Measurements from ENCODE around the gene CREM. TPM values are rescaled to one million over a fixed set of nuclear protein-coding genes. Genes with fewer than 3 reads are reported as not detected.

The CREM gene
- total RNA-seq, 2 experiments from 2014 or later, result 160 to 164 TPM

- H3K4me1 Mint-ChIP-seq (ENCODE audit: low read depth), result peaks cover 44% of the 10 kb centered on the region
- no peaks in the 10 kb centered on the region for H3K9me3 Mint-ChIP-seq
- no peaks in the 10 kb centered on the region for H3K27me3 Mint-ChIP-seq
- ChIA-PET POLR2A (interaction anchor here (0.7 to 2.9 kb wide), 24 partner anchors 9 to 202 kb away, joined by 3 to 154 read pairs (median 6); partner anchors contain the start of genes CREM and CUL2), CTCF (interaction anchor here (0.7 to 4.4 kb wide), 34 partner anchors 9 to 367 kb away, joined by 3 to 223 read pairs (median 5); partner anchors contain the start of gene CREM)
- H3K27ac Mint-ChIP-seq, result peak overlapping the region; percentile 100
- peaks cover 16% of the 10 kb centered on the region for H3K36me3 Mint-ChIP-seq
- DNase-seq, result peak; percentile 89
- peak overlapping the region; percentile 91 for H3K4me3 Mint-ChIP-seq
- intact Hi-C loops (cut with micrococcal nuclease), result loop anchor here (1.0 to 2.0 kb wide), 9 partner anchors 13 to 247 kb away; partner anchors contain the start of genes CREM and CUL2
Observed at GRCh38 chr10:35195361-35196306, 69.0 kb downstream of the CREM start.

GRCh38 chr10:35200487-35200886, 73.8 kb downstream of the CREM start:
- ChIA-PET CTCF (interaction anchor here (2.2 kb wide), 1 partner anchor 75 kb away, joined by 7 read pairs; no protein-coding TSS in a partner anchor), POLR2A (no interaction called here)
- intact Hi-C loops (cut with micrococcal nuclease), result no loop called here
- Mint-ChIP-seq H3K36me3 (peaks cover 30% of the 10 kb centered on the region), H3K27me3 (no peaks in the 10 kb centered on the region), H3K4me3 (no peak overlapping the region), H3K4me1 (ENCODE audit: low read depth) (peaks cover 37% of the 10 kb centered on the region), H3K9me3 (no peaks in the 10 kb centered on the region), H3K27ac (no peak overlapping the region)
- DNase-seq, result no peak

GRCh38 chr10:35201234-35201633, 74.6 kb downstream of the CREM start:
- Mint-ChIP-seq H3K27ac (peak overlapping the region; percentile 31), H3K4me3 (no peak overlapping the region), H3K9me3 (no peaks in the 10 kb centered on the region), H3K36me3 (peaks cover 27% of the 10 kb centered on the region), H3K4me1 (ENCODE audit: low read depth) (peaks cover 33% of the 10 kb centered on the region), H3K27me3 (no peaks in the 10 kb centered on the region)
- intact Hi-C loops (cut with micrococcal nuclease), result no loop called here
- ChIA-PET CTCF (interaction anchor here (0.8 to 2.2 kb wide), 4 partner anchors 16 to 82 kb away, joined by 3 to 7 read pairs (median 4); no protein-coding TSS in a partner anchor), POLR2A (interaction anchor here (0.6 to 1.5 kb wide), 4 partner anchors 14 to 420 kb away, joined by 3 to 4 read pairs (median 4); partner anchors contain the start of gene CREM)
- DNase-seq, result no peak

- ChIA-PET CTCF (interaction anchor here (0.8 to 2.2 kb wide), 5 partner anchors 15 to 83 kb away, joined by 3 to 7 read pairs (median 4); no protein-coding TSS in a partner anchor), POLR2A (interaction anchor here (0.6 to 1.5 kb wide), 4 partner anchors 14 to 421 kb away, joined by 3 to 4 read pairs (median 4); partner anchors contain the start of gene CREM)
- no peak for DNase-seq
- intact Hi-C loops (cut with micrococcal nuclease), result no loop called here
- Mint-ChIP-seq H3K4me3 (no peak overlapping the region), H3K27me3 (no peaks in the 10 kb centered on the region), H3K9me3 (no peaks in the 10 kb centered on the region), H3K4me1 (ENCODE audit: low read depth) (peaks cover 36% of the 10 kb centered on the region), H3K36me3 (peaks cover 35% of the 10 kb centered on the region), H3K27ac (peak overlapping the region; percentile 31)
Observed at GRCh38 chr10:35202050-35202449, 75.4 kb downstream of the CREM start.

GRCh38 chr10:35203745-35204144, 77.1 kb downstream of the CREM start:
- DNase-seq, result no peak
- POLR2A ChIA-PET, result no interaction called here
- no peak overlapping the region for H3K27ac Mint-ChIP-seq
- peaks cover 36% of the 10 kb centered on the region for H3K36me3 Mint-ChIP-seq
- no peaks in the 10 kb centered on the region for H3K9me3 Mint-ChIP-seq
- intact Hi-C loops (cut with micrococcal nuclease), result no loop called here
- H3K4me3 Mint-ChIP-seq, result no peak overlapping the region
- H3K27me3 Mint-ChIP-seq, result no peaks in the 10 kb centered on the region
- CTCF ChIA-PET, result interaction anchor here (0.7 to 7.1 kb wide), 2 partner anchors 14 to 357 kb away, joined by 3 to 50 read pairs; no protein-coding TSS in a partner anchor
- H3K4me1 Mint-ChIP-seq (ENCODE audit: low read depth), result peaks cover 38% of the 10 kb centered on the region

GRCh38 chr10:35204650-35205319, 78.1 kb downstream of the CREM start:
- intact Hi-C loops (cut with micrococcal nuclease), result no loop called here
- ChIA-PET CTCF (interaction anchor here (0.5 to 7.1 kb wide), 7 partner anchors 9 to 356 kb away, joined by 3 to 50 read pairs (median 4); partner anchors contain the start of gene CREM), POLR2A (interaction anchor here (1.8 kb wide), 1 partner anchor 9 kb away, joined by 13 read pairs; no protein-coding TSS in a partner anchor)
- H3K4me1 Mint-ChIP-seq (ENCODE audit: low read depth), result peaks cover 44% of the 10 kb centered on the region
- H3K27me3 Mint-ChIP-seq, result no peaks in the 10 kb centered on the region
- no peaks in the 10 kb centered on the region for H3K9me3 Mint-ChIP-seq
- no peak overlapping the region for H3K27ac Mint-ChIP-seq
- H3K36me3 Mint-ChIP-seq, result peaks cover 42% of the 10 kb centered on the region
- DNase-seq, result no peak
- H3K4me3 Mint-ChIP-seq, result no peak overlapping the region

GRCh38 chr10:35206274-35206673, 79.6 kb downstream of the CREM start:
- DNase-seq, result no peak
- peaks cover 36% of the 10 kb centered on the region for H3K4me1 Mint-ChIP-seq (ENCODE audit: low read depth)
- intact Hi-C loops (cut with micrococcal nuclease), result no loop called here
- no peak overlapping the region for H3K27ac Mint-ChIP-seq
- H3K9me3 Mint-ChIP-seq, result no peaks in the 10 kb centered on the region
- no peaks in the 10 kb centered on the region for H3K27me3 Mint-ChIP-seq
- H3K4me3 Mint-ChIP-seq, result no peak overlapping the region
- CTCF ChIA-PET, result interaction anchor here (2.7 to 7.1 kb wide), 3 partner anchors 10 to 86 kb away, joined by 8 to 50 read pairs (median 41); no protein-coding TSS in a partner anchor
- H3K36me3 Mint-ChIP-seq, result peaks cover 51% of the 10 kb centered on the region
- POLR2A ChIA-PET, result no interaction called here

GRCh38 chr10:35208536-35208935, 81.9 kb downstream of the CREM start:
- H3K9me3 Mint-ChIP-seq, result no peaks in the 10 kb centered on the region
- H3K27me3 Mint-ChIP-seq, result no peaks in the 10 kb centered on the region
- peak; percentile 79 for DNase-seq
- peaks cover 24% of the 10 kb centered on the region for H3K4me1 Mint-ChIP-seq (ENCODE audit: low read depth)
- CTCF ChIA-PET, result interaction anchor here (0.6 to 7.1 kb wide), 6 partner anchors 9 to 89 kb away, joined by 3 to 50 read pairs (median 6); no protein-coding TSS in a partner anchor
- peak overlapping the region; percentile 80 for H3K27ac Mint-ChIP-seq
- peaks cover 50% of the 10 kb centered on the region for H3K36me3 Mint-ChIP-seq
- POLR2A ChIA-PET, result interaction anchor here (1.3 to 2.8 kb wide), 3 partner anchors 9 to 82 kb away, joined by 4 to 19 read pairs (median 13); partner anchors contain the start of gene CREM
- peak overlapping the region; percentile 33 for H3K4me3 Mint-ChIP-seq
- intact Hi-C loops (cut with micrococcal nuclease), result loop anchor here (1.0 kb wide), 3 partner anchors 12 to 81 kb away; no protein-coding TSS in a partner anchor

GRCh38 chr10:35208949-35209613, 82.4 kb downstream of the CREM start:
- DNase-seq, result no peak
- H3K36me3 Mint-ChIP-seq, result peaks cover 45% of the 10 kb centered on the region
- POLR2A ChIA-PET, result interaction anchor here (1.3 to 2.8 kb wide), 3 partner anchors 8 to 83 kb away, joined by 4 to 19 read pairs (median 13); partner anchors contain the start of gene CREM
- intact Hi-C loops (cut with micrococcal nuclease), result loop anchor here (1.0 kb wide), 3 partner anchors 13 to 82 kb away; no protein-coding TSS in a partner anchor
- no peaks in the 10 kb centered on the region for H3K27me3 Mint-ChIP-seq
- CTCF ChIA-PET, result interaction anchor here (1.2 to 7.1 kb wide), 4 partner anchors 9 to 88 kb away, joined by 3 to 50 read pairs (median 23); no protein-coding TSS in a partner anchor
- no peaks in the 10 kb centered on the region for H3K9me3 Mint-ChIP-seq
- H3K4me1 Mint-ChIP-seq (ENCODE audit: low read depth), result peaks cover 24% of the 10 kb centered on the region
- H3K4me3 Mint-ChIP-seq, result peak overlapping the region; percentile 0
- peak overlapping the region; percentile 80 for H3K27ac Mint-ChIP-seq

GRCh38 chr10:35210961-35211360, 84.3 kb downstream of the CREM start:
- no peaks in the 10 kb centered on the region for H3K27me3 Mint-ChIP-seq
- no peak for DNase-seq
- H3K9me3 Mint-ChIP-seq, result no peaks in the 10 kb centered on the region
- peaks cover 33% of the 10 kb centered on the region for H3K4me1 Mint-ChIP-seq (ENCODE audit: low read depth)
- ChIA-PET CTCF (interaction anchor here (0.6 to 1.3 kb wide), 2 partner anchors 15 to 424 kb away, joined by 3 to 5 read pairs; no protein-coding TSS in a partner anchor), POLR2A (no interaction called here)
- H3K27ac Mint-ChIP-seq, result no peak overlapping the region
- intact Hi-C loops (cut with micrococcal nuclease), result no loop called here
- peaks cover 45% of the 10 kb centered on the region for H3K36me3 Mint-ChIP-seq
- no peak overlapping the region for H3K4me3 Mint-ChIP-seq

GRCh38 chr10:35211390-35211789, 84.7 kb downstream of the CREM start:
- intact Hi-C loops (cut with micrococcal nuclease), result no loop called here
- Mint-ChIP-seq H3K4me1 (ENCODE audit: low read depth) (peaks cover 35% of the 10 kb centered on the region), H3K36me3 (peaks cover 43% of the 10 kb centered on the region), H3K27ac (no peak overlapping the region), H3K27me3 (no peaks in the 10 kb centered on the region), H3K4me3 (no peak overlapping the region), H3K9me3 (no peaks in the 10 kb centered on the region)
- CTCF ChIA-PET, result interaction anchor here (0.6 to 1.3 kb wide), 2 partner anchors 16 to 424 kb away, joined by 3 to 5 read pairs; no protein-coding TSS in a partner anchor
- POLR2A ChIA-PET, result no interaction called here
- no peak for DNase-seq

All from activated CD4-positive, alpha-beta memory T cell treated with anti-CD3 and anti-CD28 coated beads for 36 hours (primary cell).